CD14-positive monocyte (primary cell): ENCODE data around the gene HOXD12. TPM values are rescaled to one million over a fixed set of nuclear protein-coding genes. Genes with fewer than 3 reads are reported as not detected.

Experiments used
- DNase-seq, 3 donors: peaks; one replicate each; pipeline ENCODE4 v3.0.0-alpha.2; 2011 to 2022
- H2AFZ ChIP-seq: 2 replicates; pipeline ENCODE4 v1.6.0; 2012; ENCODE audit warnings: mild to moderate bottlenecking, low read depth, low read length, inconsistent platforms; ENCODE audit not compliant: insufficient read depth, poor library complexity, severe bottlenecking
- H3K27ac ChIP-seq, 2 donors: 1 replicate in 1 of 2; 2 replicates in 1 of 2; pipeline ENCODE4 v1.5.1; 2012 to 2013; ENCODE audit warnings: low read length in 2 of 2, control low read depth in 1 of 2, inconsistent platforms in 1 of 2, low read depth in 1 of 2, mild to moderate bottlenecking in 1 of 2
- H3K27me3 ChIP-seq, 2 donors: one replicate each; pipeline versions ENCODE4 v1.6.0 to v1.6.1; 2011 to 2013; ENCODE audit warnings: low read length in 2 of 2; ENCODE audit not compliant: control insufficient read depth in 2 of 2, insufficient read depth in 2 of 2
- H3K36me3 ChIP-seq, 2 donors: replicated peaks in 1 of 2; 1 replicate in 1 of 2; 2 replicates in 1 of 2; pipeline versions ENCODE4 v1.5.1 to v1.6.1; 2012 to 2013; ENCODE audit warnings: low read length in 2 of 2, control low read depth in 1 of 2, inconsistent platforms in 1 of 2, mild to moderate bottlenecking in 1 of 2; ENCODE audit not compliant: insufficient read depth in 2 of 2, control insufficient read depth in 1 of 2
- H3K4me1 ChIP-seq, 2 donors: 1 replicate in 1 of 2; 2 replicates in 1 of 2; pipeline versions ENCODE4 v1.5.1 to v1.6.1; 2012 to 2013; ENCODE audit warnings: low read length in 2 of 2, control low read depth in 1 of 2, inconsistent platforms in 1 of 2, mild to moderate bottlenecking in 1 of 2, moderate library complexity in 1 of 2; ENCODE audit not compliant: insufficient read depth in 2 of 2, control insufficient read depth in 1 of 2
- H3K4me2 ChIP-seq: replicated peaks from 2 replicates; pipeline ENCODE3; 2012; ENCODE audit warnings: low read length, moderate library complexity, mild to moderate bottlenecking; ENCODE audit not compliant: poor library complexity, severe bottlenecking; ENCODE audit errors: extremely low read depth
- H3K4me3 ChIP-seq, 3 experiments: fragments of 200-600 bp in 1 of 3; sonication (generic) in 1 of 3; replicated peaks in 1 of 3; 1 replicate in 2 of 3; 2 replicates in 1 of 3; pipeline ENCODE4 v1.5.1; 2011 to 2013; ENCODE audit warnings: low read length in 3 of 3, mild to moderate bottlenecking in 3 of 3, control low read depth in 2 of 3, low read depth in 2 of 3, inconsistent platforms in 1 of 3, moderate library complexity in 1 of 3
- H3K79me2 ChIP-seq: 2 replicates; pipeline ENCODE4 v1.6.0; 2012; ENCODE audit warnings: mild to moderate bottlenecking, control low read depth, inconsistent platforms, low read length, moderate library complexity; ENCODE audit not compliant: insufficient read depth
- H3K9ac ChIP-seq: 2 replicates; pipeline ENCODE4 v1.6.0; 2017; ENCODE audit warnings: low read length, mild to moderate bottlenecking; ENCODE audit not compliant: insufficient read depth, poor library complexity, severe bottlenecking
- H3K9me3 ChIP-seq, 2 donors: replicated peaks in 1 of 2; 1 replicate in 1 of 2; 2 replicates in 1 of 2; pipeline versions ENCODE4 v1.5.1 to v1.6.1; 2012 to 2013; ENCODE audit warnings: low read length in 2 of 2, control low read depth in 1 of 2; ENCODE audit not compliant: control insufficient read depth in 1 of 2, insufficient read depth in 1 of 2
- H4K20me1 ChIP-seq: 2 replicates; pipeline ENCODE4 v1.6.0; 2012; ENCODE audit warnings: mild to moderate bottlenecking, low read length, control low read depth, moderate library complexity; ENCODE audit not compliant: insufficient read depth
- H3K27ac Mint-ChIP-seq, 7 donors: one replicate each; pipeline ENCODE4 v1.8.0; 2020; ENCODE audit warnings: mild to moderate bottlenecking in 7 of 7, mixed read lengths in 7 of 7, moderate library complexity in 6 of 7, inconsistent platforms in 2 of 7
- H3K27me3 Mint-ChIP-seq, 3 donors: one replicate each; pipeline ENCODE4 v1.8.0; 2021 to 2022; ENCODE audit warnings: low read depth in 3 of 3, mild to moderate bottlenecking in 3 of 3, mixed read lengths in 3 of 3, moderate library complexity in 3 of 3, inconsistent platforms in 1 of 3
- H3K36me3 Mint-ChIP-seq, 2 donors: one replicate each; pipeline ENCODE4 v1.8.0; 2020; ENCODE audit warnings: mixed read lengths in 2 of 2, inconsistent platforms in 1 of 2, mild to moderate bottlenecking in 1 of 2
- H3K4me1 Mint-ChIP-seq: one replicate; pipeline ENCODE4 v1.8.0; 2020; ENCODE audit warnings: mild to moderate bottlenecking, mixed read lengths
- H3K4me3 Mint-ChIP-seq, 2 donors: one replicate each; pipeline ENCODE4 v1.8.0; 2020; ENCODE audit warnings: mild to moderate bottlenecking in 2 of 2, mixed read lengths in 2 of 2, moderate library complexity in 1 of 2
- H3K9me3 Mint-ChIP-seq, 7 donors: one replicate each; pipeline ENCODE4 v1.8.0; 2020 to 2022; ENCODE audit warnings: mixed read lengths in 7 of 7, mild to moderate bottlenecking in 6 of 7, moderate library complexity in 6 of 7, inconsistent platforms in 2 of 7
- CTCF ChIP-seq: fragments of 200-600 bp; IDR thresholded peaks from one replicate; pipeline ENCODE4 v1.8.0; 2022; ENCODE audit warnings: antibody characterized with exemption, mild to moderate bottlenecking
- WGBS: methylation state at CpG from one replicate; pipeline ENCODE4 v1.1.5; 2013; ENCODE audit warnings: missing lambda C conversion rate; ENCODE audit not compliant: insufficient coverage; 5-methylcytosine and 5-hydroxymethylcytosine counted together
- intact Hi-C, 2 donors: fragments of 100-400 bp; cut with micrococcal nuclease; formaldehyde crosslinking; loops; one replicate each; pipeline versions ENCODE4 v1.15.0 to v1.15.1; 2023
- polyA plus RNA-seq, 3 donors: library from polyadenylated mRNA; depleted of rRNA in 1 of 3; unstranded in 2 of 3; stranded (reverse) in 1 of 3; fragments of 300-500 nt in 2 of 3; fragments of >200 nt in 1 of 3; fragmentation: Illumina TruSeq in 2 of 3; gene quantifications; 1 replicate in 2 of 3; 2 replicates in 1 of 3; pipeline ENCODE4 v1.2.3, GENCODE V29; 2012 to 2021

Gene HOXD12
- polyA plus RNA-seq, 3 donors: not detected

- Histone ChIP-seq H3K36me3 (no peaks in the 10 kb centered on the region), H3K27me3 (peaks cover 97 to 98% of the 10 kb centered on the region in 2 donors), H2AFZ (no peak overlapping the region), H3K9ac (no peak overlapping the region), H4K20me1 (no peaks in the 10 kb centered on the region), H3K4me1 (peaks cover 8 to 20% of the 10 kb centered on the region in 2 donors), H3K27ac (no peak overlapping the region), H3K4me3 (no peak overlapping the region), H3K4me2 (no peak overlapping the region), H3K79me2 (no peaks in the 10 kb centered on the region), H3K9me3 (peaks cover 8 to 91% of the 10 kb centered on the region in 2 donors)
- Mint-ChIP-seq H3K4me3 (peak overlapping the region in 1 of 2 donors; percentile 80), H3K4me1 (peaks cover 29% of the 10 kb centered on the region), H3K27ac (no peak overlapping the region), H3K36me3 (peaks cover 8 to 20% of the 10 kb centered on the region in 2 donors), H3K9me3 (peaks cover 8 to 53% (median 33%) of the 10 kb centered on the region in 7 donors), H3K27me3 (peaks cover 98 to 100% (median 100%) of the 10 kb centered on the region in 3 donors)
- TF ChIP-seq CTCF: no peak
- 4% methylated on average over 19 of the region's 40 CpGs for WGBS
- intact Hi-C loops: no loop called here
- no peak for DNase-seq
These were observed 14.3 kb upstream of the HOXD12 start for GRCh38 chr2:176085120-176085788.

GRCh38 chr2:176085861-176086771, 13.5 kb upstream of the HOXD12 start:
- H3K36me3 Mint-ChIP-seq: peaks cover 4 to 18% of the 10 kb centered on the region in 2 donors
- no peaks in the 10 kb centered on the region for H3K79me2 ChIP-seq
- H3K27ac Mint-ChIP-seq: no peak overlapping the region
- no peak overlapping the region for H3K9ac ChIP-seq
- no peaks in the 10 kb centered on the region for H3K36me3 ChIP-seq
- intact Hi-C loops: no loop called here
- peaks cover 2 to 91% of the 10 kb centered on the region in 2 donors for H3K9me3 ChIP-seq
- H3K27me3 ChIP-seq: peaks cover 98 to 100% of the 10 kb centered on the region in 2 donors
- WGBS: 2% methylated on average over 33 of the region's 46 CpGs
- DNase-seq: no peak
- H3K9me3 Mint-ChIP-seq: peaks cover under 1 to 51% (median 26%) of the 10 kb centered on the region in 7 donors
- H3K4me3 Mint-ChIP-seq: peak overlapping the region in 1 of 2 donors; percentile 98
- H2AFZ ChIP-seq: no peak overlapping the region
- no peaks in the 10 kb centered on the region for H4K20me1 ChIP-seq
- H3K4me1 ChIP-seq: peaks cover 8 to 15% of the 10 kb centered on the region in 2 donors
- H3K27ac ChIP-seq: no peak overlapping the region
- peaks cover 100% of the 10 kb centered on the region in 3 donors for H3K27me3 Mint-ChIP-seq
- no peak overlapping the region for H3K4me3 ChIP-seq
- peak; percentile 13 for TF ChIP-seq CTCF
- H3K4me2 ChIP-seq: no peak overlapping the region
- H3K4me1 Mint-ChIP-seq: peaks cover 23% of the 10 kb centered on the region
